Transverse colon (tissue), 4 donors: ENCODE results near the gene SMYD3.

Source experiments
- POLR2AphosphoS5 ChIP-seq, 3 donors: sonication (generic); formaldehyde crosslinking; IDR thresholded peaks; one replicate each; pipeline ENCODE4 v1.6.1; 2016; ENCODE audit warnings: antibody characterized with exemption in 3 of 3
- TF ChIP-seq, protein P1 (sequence below), 5 experiments: fragments of 200-600 bp in 3 of 5; fragments of 450-650 bp in 2 of 5; sonication (generic) in 3 of 5; IDR thresholded peaks; 1 replicate in 2 of 5; 2 replicates in 3 of 5; pipeline ENCODE4 v1.5.1; 2016 to 2017; ENCODE audit warnings: antibody characterized with exemption in 5 of 5, inconsistent platforms in 3 of 5, mild to moderate bottlenecking in 2 of 5, moderate library complexity in 1 of 5

DNA sequence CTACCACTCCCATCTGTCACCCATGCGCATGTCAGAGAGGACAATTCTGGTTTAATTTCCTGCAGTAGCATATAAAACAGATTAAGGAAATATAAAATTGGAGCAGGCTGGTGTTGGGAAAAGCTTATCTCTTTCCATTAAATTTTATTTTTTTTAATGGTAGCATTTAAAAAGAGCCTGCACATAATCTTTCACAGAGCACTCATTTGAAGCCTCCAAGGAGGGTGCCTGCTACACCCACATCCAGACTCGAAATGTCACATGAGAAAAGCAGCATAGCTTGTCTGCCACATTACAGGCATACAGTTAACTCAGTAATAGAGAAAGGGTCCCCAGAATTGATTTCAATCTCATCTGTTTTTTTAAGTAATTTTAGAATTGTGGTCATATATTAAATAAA, 753.3 kb downstream of the SMYD3 start:
- no peak for TF ChIP-seq POLR2AphosphoS5 (IDR thresholded peaks at IDR 0.05)
- TF ChIP-seq, protein P1, sequence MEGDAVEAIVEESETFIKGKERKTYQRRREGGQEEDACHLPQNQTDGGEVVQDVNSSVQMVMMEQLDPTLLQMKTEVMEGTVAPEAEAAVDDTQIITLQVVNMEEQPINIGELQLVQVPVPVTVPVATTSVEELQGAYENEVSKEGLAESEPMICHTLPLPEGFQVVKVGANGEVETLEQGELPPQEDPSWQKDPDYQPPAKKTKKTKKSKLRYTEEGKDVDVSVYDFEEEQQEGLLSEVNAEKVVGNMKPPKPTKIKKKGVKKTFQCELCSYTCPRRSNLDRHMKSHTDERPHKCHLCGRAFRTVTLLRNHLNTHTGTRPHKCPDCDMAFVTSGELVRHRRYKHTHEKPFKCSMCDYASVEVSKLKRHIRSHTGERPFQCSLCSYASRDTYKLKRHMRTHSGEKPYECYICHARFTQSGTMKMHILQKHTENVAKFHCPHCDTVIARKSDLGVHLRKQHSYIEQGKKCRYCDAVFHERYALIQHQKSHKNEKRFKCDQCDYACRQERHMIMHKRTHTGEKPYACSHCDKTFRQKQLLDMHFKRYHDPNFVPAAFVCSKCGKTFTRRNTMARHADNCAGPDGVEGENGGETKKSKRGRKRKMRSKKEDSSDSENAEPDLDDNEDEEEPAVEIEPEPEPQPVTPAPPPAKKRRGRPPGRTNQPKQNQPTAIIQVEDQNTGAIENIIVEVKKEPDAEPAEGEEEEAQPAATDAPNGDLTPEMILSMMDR (IDR thresholded peaks at IDR 0.05): no peak
